Endothelial cell of umbilical vein (primary cell): ENCODE data around the gene ALG13. TPM values are rescaled to one million over a fixed set of nuclear protein-coding genes. Genes with fewer than 3 reads are reported as not detected.
"Not testable (repeated sequence)": the region's sequence is repeated elsewhere in the genome, so short reads cannot be mapped to it uniquely, and the experiment has no call there.

ENCODE experiments used
- BruUV-seq: library from RNA; stranded (reverse); fragments of 400-500 nt; replicated peaks from 2 replicates; lab custom pipeline; 2021; lab: Mats Ljungman, UMichigan
- CTCF ChIA-PET: fragments of 300-600, 350-600 bp; sonication (Branson Sonifier 250); formaldehyde crosslinking; loops from one replicate; lab custom pipeline; 2021; ENCODE audit warnings: antibody characterized with exemption, inconsistent platforms; lab: Charles Lee
- POLR2A ChIA-PET: fragments of 300-600, 350-600 bp; sonication (Branson Sonifier 250); formaldehyde crosslinking; loops from one replicate; lab custom pipeline; 2021; ENCODE audit warnings: antibody characterized with exemption, inconsistent platforms; lab: Charles Lee
- DNase-seq: peaks from one replicate; pipeline ENCODE4 v3.0.0-alpha.2; 2011; ENCODE audit warnings: low read depth, low spot score
- FAIRE-seq: peaks from 2 replicates; lab custom pipeline; 2011; peaks lifted over from hg19 to GRCh38; lab: Jason Lieb, UNC
- H2AFZ ChIP-seq: 2 replicates; pipeline ENCODE4 v1.6.0; 2012; ENCODE audit warnings: low read depth, low read length, control low read depth, inconsistent platforms
- H3K27ac ChIP-seq: 2 replicates; pipeline ENCODE4 v1.5.1; 2011; ENCODE audit warnings: low read depth, mild to moderate bottlenecking, control low read depth, low read length, moderate library complexity; ENCODE audit not compliant: insufficient read depth
- H3K27me3 ChIP-seq, 2 experiments: 2 replicates each; pipeline versions ENCODE4 v1.6.0 to v1.6.1; 2011; ENCODE audit warnings: low read length in 2 of 2, mixed read lengths in 1 of 2; ENCODE audit not compliant: control insufficient read depth in 2 of 2, insufficient read depth in 2 of 2
- H3K36me3 ChIP-seq, 2 experiments: 2 replicates in 1 of 2; 3 replicates in 1 of 2; pipeline ENCODE4 v1.5.1; 2011; ENCODE audit warnings: low read length in 2 of 2, mild to moderate bottlenecking in 1 of 2, moderate library complexity in 1 of 2; ENCODE audit not compliant: control insufficient read depth in 2 of 2, insufficient read depth in 2 of 2; ENCODE audit errors: extremely low read depth in 1 of 2
- H3K4me1 ChIP-seq: 3 replicates; pipeline ENCODE4 v1.5.1; 2011; ENCODE audit warnings: mild to moderate bottlenecking, low read length; ENCODE audit not compliant: control insufficient read depth, insufficient read depth; ENCODE audit errors: extremely low read depth
- H3K4me2 ChIP-seq: 2 replicates; pipeline ENCODE4 v1.6.1; 2011; ENCODE audit warnings: low read length, control low read depth, mixed read lengths; ENCODE audit not compliant: insufficient read depth
- H3K4me3 ChIP-seq, 3 experiments: fragments of 200-600 bp in 1 of 3; sonication (generic), shearing (Covaris generic) in 1 of 3; replicated peaks in 1 of 3; 2 replicates each; pipeline ENCODE4 v1.5.1; 2011 to 2016; ENCODE audit warnings: control low read depth in 3 of 3, low read length in 3 of 3, mild to moderate bottlenecking in 2 of 3, inconsistent platforms in 1 of 3, low read depth in 1 of 3, moderate library complexity in 1 of 3; ENCODE audit not compliant: insufficient read depth in 1 of 3
- H3K79me2 ChIP-seq: 2 replicates; pipeline ENCODE4 v1.6.0; 2012; ENCODE audit warnings: low read length, inconsistent platforms; ENCODE audit not compliant: control insufficient read depth, insufficient read depth
- H3K9ac ChIP-seq: replicated peaks from 2 replicates; pipeline ENCODE3; 2011; ENCODE audit warnings: low read length, control low read depth; ENCODE audit not compliant: insufficient read depth; ENCODE audit errors: extremely low read depth
- H3K9me1 ChIP-seq: replicated peaks from 3 replicates; pipeline ENCODE4 v1.6.0; 2011; ENCODE audit warnings: mild to moderate bottlenecking, low read length; ENCODE audit not compliant: control insufficient read depth, insufficient read depth; ENCODE audit errors: extremely low read depth
- H3K9me3 ChIP-seq: replicated peaks from 2 replicates; pipeline ENCODE4 v1.5.1; 2012; ENCODE audit warnings: low read length, inconsistent platforms; ENCODE audit not compliant: control insufficient read depth, insufficient read depth
- H4K20me1 ChIP-seq: replicated peaks from 2 replicates; pipeline ENCODE3; 2011; ENCODE audit warnings: mild to moderate bottlenecking, low read length; ENCODE audit not compliant: control insufficient read depth, insufficient read depth; ENCODE audit errors: extremely low read depth
- EZH2 ChIP-seq: IDR thresholded peaks from 2 replicates; pipeline ENCODE4 v1.6.1; 2012; ENCODE audit warnings: borderline replicate concordance, low read depth, mild to moderate bottlenecking, moderate library complexity, low read length, inconsistent platforms; ENCODE audit not compliant: severe bottlenecking
- FOS ChIP-seq: IDR thresholded peaks from 2 replicates; pipeline ENCODE4 v1.6.1; 2011; ENCODE audit warnings: mild to moderate bottlenecking, low read length, moderate library complexity, borderline replicate concordance; ENCODE audit not compliant: insufficient read depth
- GATA2 ChIP-seq: IDR thresholded peaks from 2 replicates; pipeline ENCODE4 v1.7.0; 2011; ENCODE audit warnings: low read depth, mild to moderate bottlenecking, moderate library complexity, mixed read lengths, low read length; ENCODE audit not compliant: insufficient read length, insufficient read depth
- JUN ChIP-seq: IDR thresholded peaks from 2 replicates; pipeline ENCODE4 v1.6.1; 2011; ENCODE audit warnings: borderline replicate concordance, low read depth; ENCODE audit not compliant: insufficient read length, insufficient read depth
- MYC ChIP-seq: IDR thresholded peaks from one replicate; pipeline ENCODE4 v1.6.1; 2011; ENCODE audit warnings: mild to moderate bottlenecking, low read depth, low read length
- POLR2A ChIP-seq: IDR thresholded peaks from 2 replicates; pipeline ENCODE4 v1.6.1; 2012; ENCODE audit warnings: low read depth, mild to moderate bottlenecking, control low read depth, low read length
- POLR2AphosphoS5 ChIP-seq: IDR thresholded peaks from 2 replicates; pipeline ENCODE4 v1.6.1; 2012; ENCODE audit warnings: low read depth, mild to moderate bottlenecking, control low read depth, low read length, moderate library complexity; ENCODE audit not compliant: insufficient read depth
- dilution Hi-C: fragments of 300-500 bp; cut with MboI; formaldehyde crosslinking; loops from one replicate; pipeline ENCODE4 v1.15.0; 2019; ENCODE audit warnings: low sequenced_read_pairs; ENCODE audit not compliant: extremely low pct_ligation_motif_present
- intact Hi-C: fragments of 100-400 bp; cut with micrococcal nuclease; formaldehyde crosslinking; loops from one replicate; pipeline ENCODE4 v1.10.0; 2022
- polyA plus RNA-seq, 4 experiments: library from polyadenylated mRNA; depleted of rRNA in 3 of 4; stranded (reverse) in 3 of 4; unstranded in 1 of 4; fragments of >200 nt; gene quantifications; 2 replicates each; pipeline versions ENCODE4 v1.2.1 to v1.2.3, GENCODE V29; 2011 to 2012; ENCODE audit warnings: missing spikeins in 1 of 4
- total RNA-seq: library from RNA; stranded (reverse); gene quantifications from 2 replicates; pipeline ENCODE4 v1.2.3, GENCODE V29; 2021
- TF ChIP-seq, protein P1 (sequence below): IDR thresholded peaks from 2 replicates; pipeline ENCODE4 v1.6.1; 2011; ENCODE audit not compliant: insufficient read depth, insufficient read length
- TF ChIP-seq, protein P2 (sequence below), 2 donors: IDR thresholded peaks; 1 replicate in 1 of 2; 2 replicates in 1 of 2; pipeline ENCODE4 v1.5.1; 2011; ENCODE audit warnings: low read length in 2 of 2, mild to moderate bottlenecking in 2 of 2, moderate library complexity in 2 of 2, control low read depth in 1 of 2, inconsistent platforms in 1 of 2, low read depth in 1 of 2; ENCODE audit not compliant: insufficient read depth in 1 of 2; ENCODE audit errors: extremely low read depth in 1 of 2

The ALG13 gene
- total and polyA plus RNA-seq, 2 donors (not counting 3 experiments of a cell fraction or from before 2014, with no cell fraction given) = 37.9 to 59.2 TPM

DNA sequence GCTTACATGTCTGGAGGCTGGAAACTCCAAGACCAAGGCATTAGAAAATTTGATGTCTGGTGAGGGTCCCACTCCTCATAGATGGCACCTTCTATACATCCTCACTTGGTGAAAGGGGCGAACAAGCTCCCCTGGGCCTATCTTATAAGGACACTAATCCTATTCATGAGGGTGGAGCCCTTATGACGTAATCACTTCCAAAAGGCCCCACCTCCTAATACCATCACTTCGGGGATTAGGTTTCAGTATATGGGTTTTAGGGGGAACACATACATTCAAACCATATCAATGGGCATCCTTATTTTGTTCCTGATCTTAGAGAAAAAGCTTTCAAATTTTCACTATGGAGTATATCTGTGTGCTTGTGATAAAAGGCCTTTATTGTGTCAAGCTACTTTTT, 39.0 kb upstream of the ALG13 start:
- H3K4me2 ChIP-seq = no peak overlapping the region
- dilution Hi-C loops = no loop called here

DNA sequence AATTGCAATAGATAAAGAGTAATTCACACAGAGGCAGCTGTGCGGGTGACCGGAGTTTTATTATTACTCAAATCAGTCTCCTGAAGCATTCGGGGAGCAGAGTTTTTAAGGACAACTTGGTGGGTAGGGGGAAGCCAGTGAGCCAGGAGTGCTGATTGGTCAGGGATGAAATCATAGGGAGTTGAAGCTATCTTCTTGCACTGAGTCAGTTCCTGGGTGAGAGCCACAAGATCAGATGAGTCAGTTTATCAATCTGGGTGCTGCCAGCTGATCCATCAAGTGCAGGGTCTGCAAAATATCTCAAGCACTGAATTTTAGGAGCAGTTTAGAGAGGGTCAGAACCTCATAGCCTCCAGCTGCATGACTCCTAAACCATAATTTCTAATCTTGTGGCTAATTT, 35.8 kb upstream of the ALG13 start:
- H3K9me3 ChIP-seq, POLR2A ChIA-PET, FAIRE-seq, H3K9ac ChIP-seq, H3K4me3 ChIP-seq, H2AFZ ChIP-seq, H3K4me2 ChIP-seq, BruUV-seq, H3K4me1 ChIP-seq, H3K79me2 ChIP-seq, H4K20me1 ChIP-seq, H3K9me1 ChIP-seq, intact Hi-C loops, H3K36me3 ChIP-seq, H3K27me3 ChIP-seq, DNase-seq, H3K27ac ChIP-seq, CTCF ChIA-PET, dilution Hi-C loops: not testable (repeated sequence)

More for the DNA sequence above, 39.0 kb upstream of the ALG13 start:
- H3K79me2 ChIP-seq = no peaks in the 10 kb centered on the region
- no TSS peak for BruUV-seq
- H3K9me3 ChIP-seq = no peaks in the 10 kb centered on the region
- H3K9ac ChIP-seq = no peak overlapping the region
- no peaks in the 10 kb centered on the region for H3K36me3 ChIP-seq
- FAIRE-seq (no peak), DNase-seq (no peak)
- TF ChIP-seq EZH2 (no peak), POLR2AphosphoS5 (no peak), JUN (no peak), FOS (no peak), POLR2A (no peak), GATA2 (no peak), MYC (no peak)
- TF ChIP-seq, protein P1, sequence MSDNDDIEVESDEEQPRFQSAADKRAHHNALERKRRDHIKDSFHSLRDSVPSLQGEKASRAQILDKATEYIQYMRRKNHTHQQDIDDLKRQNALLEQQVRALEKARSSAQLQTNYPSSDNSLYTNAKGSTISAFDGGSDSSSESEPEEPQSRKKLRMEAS = no peak
- TF ChIP-seq, protein P2, sequence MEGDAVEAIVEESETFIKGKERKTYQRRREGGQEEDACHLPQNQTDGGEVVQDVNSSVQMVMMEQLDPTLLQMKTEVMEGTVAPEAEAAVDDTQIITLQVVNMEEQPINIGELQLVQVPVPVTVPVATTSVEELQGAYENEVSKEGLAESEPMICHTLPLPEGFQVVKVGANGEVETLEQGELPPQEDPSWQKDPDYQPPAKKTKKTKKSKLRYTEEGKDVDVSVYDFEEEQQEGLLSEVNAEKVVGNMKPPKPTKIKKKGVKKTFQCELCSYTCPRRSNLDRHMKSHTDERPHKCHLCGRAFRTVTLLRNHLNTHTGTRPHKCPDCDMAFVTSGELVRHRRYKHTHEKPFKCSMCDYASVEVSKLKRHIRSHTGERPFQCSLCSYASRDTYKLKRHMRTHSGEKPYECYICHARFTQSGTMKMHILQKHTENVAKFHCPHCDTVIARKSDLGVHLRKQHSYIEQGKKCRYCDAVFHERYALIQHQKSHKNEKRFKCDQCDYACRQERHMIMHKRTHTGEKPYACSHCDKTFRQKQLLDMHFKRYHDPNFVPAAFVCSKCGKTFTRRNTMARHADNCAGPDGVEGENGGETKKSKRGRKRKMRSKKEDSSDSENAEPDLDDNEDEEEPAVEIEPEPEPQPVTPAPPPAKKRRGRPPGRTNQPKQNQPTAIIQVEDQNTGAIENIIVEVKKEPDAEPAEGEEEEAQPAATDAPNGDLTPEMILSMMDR (IDR thresholded peaks at IDR 0.05; ENCODE audit: extremely low read depth in 1 of 2, insufficient read depth in 1 of 2, low read depth in 1 of 2, low read length in 2 of 2) = no peak
- H4K20me1 ChIP-seq = no peaks in the 10 kb centered on the region
- H3K27me3 ChIP-seq = no peaks in the 10 kb centered on the region
- H2AFZ ChIP-seq = no peak overlapping the region
- no peak overlapping the region for H3K27ac ChIP-seq
- intact Hi-C loops = no loop called here
- H3K4me3 ChIP-seq = no peak overlapping the region
- no peaks in the 10 kb centered on the region for H3K9me1 ChIP-seq
- H3K4me1 ChIP-seq = no peaks in the 10 kb centered on the region
- CTCF ChIA-PET = no interaction called here
- POLR2A ChIA-PET = no interaction called here
